GM12873 (cell line): ENCODE measurements around the gene FAM228B.

Experiments
- CTCF ChIP-seq: IDR thresholded peaks from 2 replicates; pipeline ENCODE4 v1.5.1; 2012; ENCODE audit warnings: low read depth, mild to moderate bottlenecking, moderate library complexity, low read length, control low read depth; ENCODE audit not compliant: insufficient read depth; ENCODE audit errors: missing control alignments

FAM228B gene

GRCh38 chr2:24107336-24107735 is 15.9 kb upstream of the FAM228B start:
- TF ChIP-seq CTCF, result no peak

GRCh38 chr2:24110660-24111303 is 12.5 kb upstream of the FAM228B start:
- TF ChIP-seq CTCF, result no peak

GRCh38 chr2:24111407-24111901 is 11.8 kb upstream of the FAM228B start:
- TF ChIP-seq CTCF, result no peak

- no peak for TF ChIP-seq CTCF
Observed at GRCh38 chr2:24115057-24115456, 8.2 kb upstream of the FAM228B start.

- TF ChIP-seq CTCF, result no peak
Observed at GRCh38 chr2:24117902-24118301, 5.4 kb upstream of the FAM228B start.

GRCh38 chr2:24121066-24121465 is 2.2 kb upstream of the FAM228B start:
- TF ChIP-seq CTCF, result no peak

GRCh38 chr2:24121469-24121868 is 1.8 kb upstream of the FAM228B start:
- no peak for TF ChIP-seq CTCF
